K562 (cell line): ENCODE measurements around the gene TMEM33. TPM values are rescaled to one million over a fixed set of nuclear protein-coding genes. Genes with fewer than 3 reads are reported as not detected.
A peak's percentile ranks its signal among the peaks of the same experiment; 100 is the strongest.

Experiments
- ATAC-seq: fragments of 200-7000 bp; cut with Tn5 transposase; 3 replicates; pipeline ENCODE4 v1.9.1; 2020; ENCODE audit warnings: moderate library complexity
- BruUV-seq: library from RNA; stranded (reverse); fragments of 400-500 nt; replicated peaks from 2 replicates; lab custom pipeline; 2021; lab: Mats Ljungman, UMichigan
- CTCF ChIA-PET: fragments of 300-600 bp; formaldehyde crosslinking; extraction: SDS; loops from one replicate; lab custom pipeline; 2021; ENCODE audit warnings: low intra/inter-chr PET ratio; lab: Yijun Ruan, JAX
- POLR2A ChIA-PET: fragments of 300-600, 350-650 bp; sonication (Branson Sonifier 250); formaldehyde crosslinking; extraction: SDS; loops from one replicate; lab custom pipeline; 2021; ENCODE audit warnings: antibody characterized with exemption, inconsistent platforms; lab: Yijun Ruan, JAX
- DNase-seq, 4 experiments: peaks; one replicate each; pipeline versions ENCODE4 v3.0.0 to v3.0.0-alpha.2; 2011 to 2018; ENCODE audit warnings: low spot score in 3 of 4, mixed read lengths in 3 of 4; ENCODE audit errors: extremely low read depth in 1 of 4
- FAIRE-seq: peaks from 2 replicates; lab custom pipeline; 2011; peaks lifted over from hg19 to GRCh38; lab: Jason Lieb, UNC
- H2AFZ ChIP-seq: 2 replicates; pipeline ENCODE4 v1.6.0; 2011; ENCODE audit warnings: low read depth, low read length, control low read depth, inconsistent platforms
- H3K27ac ChIP-seq: fragments of 200-600 bp; 3 replicates; pipeline ENCODE4 v1.8.0; 2011; ENCODE audit warnings: low read depth, mild to moderate bottlenecking, control low read depth, inconsistent platforms, low read length, moderate library complexity, mixed read lengths; ENCODE audit errors: extremely low read depth
- H3K27me3 ChIP-seq, 2 experiments: fragments of 300-600 bp in 1 of 2; 2 replicates in 1 of 2; 3 replicates in 1 of 2; pipeline versions ENCODE4 v1.6.0 to v1.8.0; 2011; ENCODE audit warnings: inconsistent platforms in 2 of 2, low read length in 2 of 2, mild to moderate bottlenecking in 1 of 2, mixed read lengths in 1 of 2, moderate library complexity in 1 of 2; ENCODE audit not compliant: control insufficient read depth in 2 of 2, insufficient read depth in 2 of 2
- H3K36me3 ChIP-seq: fragments of 300-600 bp; 3 replicates; pipeline ENCODE4 v1.8.0; 2011; ENCODE audit warnings: mild to moderate bottlenecking, low read length, inconsistent platforms; ENCODE audit not compliant: control insufficient read depth, insufficient read depth
- H3K4me1 ChIP-seq, 2 experiments: fragments of 200-600 bp in 1 of 2; replicated peaks in 1 of 2; 2 replicates in 1 of 2; 3 replicates in 1 of 2; pipeline versions ENCODE4 v1.5.1 to v1.8.0; 2011; ENCODE audit warnings: inconsistent platforms in 2 of 2, low read length in 2 of 2, mild to moderate bottlenecking in 1 of 2, mixed read lengths in 1 of 2, moderate library complexity in 1 of 2; ENCODE audit not compliant: control insufficient read depth in 2 of 2, insufficient read depth in 2 of 2
- H3K4me2 ChIP-seq: 2 replicates; pipeline ENCODE4 v1.6.1; 2011; ENCODE audit warnings: low read length, control low read depth, inconsistent platforms, mixed read lengths; ENCODE audit not compliant: insufficient read depth
- H3K4me3 ChIP-seq: fragments of 200-600 bp; sonication (generic), shearing (Covaris generic); 2 replicates; pipeline ENCODE4 v1.5.1; 2016; ENCODE audit warnings: control low read depth, inconsistent platforms
- H3K79me2 ChIP-seq: fragments of 200-600 bp; 3 replicates; pipeline ENCODE4 v1.8.0; 2011; ENCODE audit warnings: low read length, inconsistent platforms; ENCODE audit not compliant: control insufficient read depth, insufficient read depth
- H3K9ac ChIP-seq, 2 experiments: 2 replicates each; pipeline versions ENCODE4 v1.6.0 to v1.6.1; 2011; ENCODE audit warnings: low read depth in 2 of 2, low read length in 2 of 2, control low read depth in 1 of 2, inconsistent platforms in 1 of 2, mild to moderate bottlenecking in 1 of 2, mixed read lengths in 1 of 2; ENCODE audit not compliant: insufficient read depth in 1 of 2
- H3K9me1 ChIP-seq: one replicate; pipeline ENCODE4 v1.6.0; 2011; ENCODE audit warnings: inconsistent platforms, mild to moderate bottlenecking, low read length, moderate library complexity; ENCODE audit not compliant: control insufficient read depth, insufficient read depth
- H3K9me3 ChIP-seq: replicated peaks from 2 replicates; pipeline ENCODE4 v1.5.1; 2011; ENCODE audit warnings: low read depth, low read length, inconsistent platforms; ENCODE audit not compliant: control insufficient read depth, insufficient read depth
- H4K20me1 ChIP-seq: replicated peaks from 2 replicates; pipeline ENCODE4 v1.6.1; 2011; ENCODE audit warnings: low read length, inconsistent platforms, mixed read lengths; ENCODE audit not compliant: control insufficient read depth, insufficient read depth
- CEBPB ChIP-seq: fragments of 450-650 bp; IDR thresholded peaks from 2 replicates; pipeline ENCODE4 v1.6.1; 2016; ENCODE audit warnings: missing genetic modification characterization, missing compliant biosample characterization
- CEBPG ChIP-seq, 3 experiments: fragments of 200-800 bp in 1 of 3; sonication (Bioruptor generic) in 1 of 3; sonication (generic) in 1 of 3; formaldehyde crosslinking in 1 of 3; IDR thresholded peaks in 2 of 3; conservative IDR thresholded peaks in 1 of 3; 2 replicates each; pipeline versions ENCODE4 v1.6.1 to v1.8.0; 2016 to 2022; ENCODE audit warnings: missing compliant biosample characterization in 2 of 3, missing genetic modification characterization in 2 of 3, mild to moderate bottlenecking in 1 of 3, missing genetic modification reagents in 1 of 3
- CSDE1 ChIP-seq, 2 experiments: fragments of 450-650 bp; IDR thresholded peaks; 2 replicates each; pipeline ENCODE4 v1.6.1; 2016; ENCODE audit warnings: mild to moderate bottlenecking in 1 of 2
- ZSCAN29 ChIP-seq: fragments of 450-650 bp; IDR thresholded peaks from 2 replicates; pipeline ENCODE4 v1.6.1; 2017
- WGBS: fragments of 100-300 bp; shearing (Covaris generic); methylation state at CpG from one replicate; pipeline ENCODE4 v1.1.6; 2016; ENCODE audit warnings: low coverage, mixed read lengths; ENCODE audit not compliant: insufficient coverage; ENCODE audit errors: missing lambda C conversion rate; 5-methylcytosine and 5-hydroxymethylcytosine counted together
- in situ Hi-C: fragments of 300-500 bp; cut with MboI; formaldehyde crosslinking; loops from 4 replicates; pipeline ENCODE4 v1.15.0; 2018; ENCODE audit warnings: inconsistent platforms, mixed read lengths
- intact Hi-C: fragments of 100-400 bp; cut with micrococcal nuclease; formaldehyde crosslinking; loops from 2 replicates; pipeline ENCODE4 v1.14.2; 2022
- polyA plus RNA-seq, 8 experiments: library from polyadenylated mRNA; depleted of rRNA in 4 of 8; stranded (reverse) in 5 of 8; unstranded in 3 of 8; fragments of >200 nt; fragmentation: Nextera tagmentation in 2 of 8; fragmentation: Illumina TruSeq in 1 of 8; extraction: Ambion mirVana in 2 of 8; extraction: Trizol in 1 of 8; gene quantifications; 2 replicates each; pipeline versions ENCODE4 v1.2.1 to v1.2.3, GENCODE V29; 2011 to 2014; ENCODE audit warnings: inconsistent platforms in 1 of 8, missing spikeins in 1 of 8
- total RNA-seq, 7 experiments: library from RNA; depleted of rRNA in 6 of 7; stranded (reverse); fragments of >200 nt in 6 of 7; fragmentation: Illumina TruSeq in 2 of 7; extraction: Trizol in 2 of 7; gene quantifications; 2 replicates each; pipeline versions ENCODE4 v1.2.1 to v1.2.3, GENCODE V29; 2011 to 2021; ENCODE audit warnings: low replicate concordance in 1 of 7

The TMEM33 gene
- total and polyA plus RNA-seq, 9 of the 15 experiments (the other 6 are each of a cell fraction or from before 2014, with no cell fraction given) = 16.8 to 85.9 (median 67.9) TPM

DNA sequence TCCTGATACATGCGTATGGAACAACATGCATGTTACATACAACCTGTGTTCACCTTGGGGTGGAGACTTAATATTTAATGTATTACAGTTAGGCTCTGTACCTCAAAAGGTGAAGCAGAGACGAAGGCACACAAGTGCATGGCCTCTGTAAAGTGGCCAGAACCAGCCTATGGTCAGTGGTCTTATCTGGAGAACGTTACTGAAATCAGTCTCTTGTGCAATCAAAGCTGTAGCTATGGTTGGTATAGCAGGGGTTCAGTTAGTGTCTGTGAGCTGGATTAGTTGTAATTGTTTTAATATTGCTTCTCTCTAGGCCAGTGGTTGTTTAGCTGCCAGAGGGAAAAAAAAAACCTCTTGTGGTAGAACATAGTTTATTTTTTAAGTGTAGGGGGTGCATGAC is 2.2 kb upstream of the TMEM33 start:
- Histone ChIP-seq H3K9me3 (no peaks in the 10 kb centered on the region), H3K36me3 (peaks cover 10% of the 10 kb centered on the region; the same call in 2 of the 3 replicates), H3K4me1 (peaks cover 5 to 6% of the 10 kb centered on the region in 2 experiments; a peak in 1 of 5 replicates), H3K9me1 (no peaks in the 10 kb centered on the region), H3K27me3 (peaks cover 0 to 4% of the 10 kb centered on the region in 2 experiments; a peak in 2 of 5 replicates), H3K4me3 (no peak overlapping the region), H4K20me1 (no peaks in the 10 kb centered on the region), H3K9ac (no peak overlapping the region)
- no TSS peak for BruUV-seq
- no peak for DNase-seq
- FAIRE-seq = no peak
- 28% methylated on average over 3 of the region's 3 CpGs for whole genome bisulfite sequencing
- intact Hi-C loops = no loop called here
- TF ChIP-seq CEBPB (tag) = peak; percentile 84
- no peak for TF ChIP-seq ZSCAN29
- TF ChIP-seq, all 486 proteins: peak for 1
- Histone ChIP-seq H2AFZ (no peak overlapping the region), H3K27ac (no peak overlapping the region), H3K4me2 (no peak overlapping the region), H3K79me2 (peaks cover 30% of the 10 kb centered on the region)
- ChIA-PET CTCF (no interaction called here), POLR2A (no interaction called here)
- in situ Hi-C loops = no loop called here
- ATAC-seq = no peak

DNA sequence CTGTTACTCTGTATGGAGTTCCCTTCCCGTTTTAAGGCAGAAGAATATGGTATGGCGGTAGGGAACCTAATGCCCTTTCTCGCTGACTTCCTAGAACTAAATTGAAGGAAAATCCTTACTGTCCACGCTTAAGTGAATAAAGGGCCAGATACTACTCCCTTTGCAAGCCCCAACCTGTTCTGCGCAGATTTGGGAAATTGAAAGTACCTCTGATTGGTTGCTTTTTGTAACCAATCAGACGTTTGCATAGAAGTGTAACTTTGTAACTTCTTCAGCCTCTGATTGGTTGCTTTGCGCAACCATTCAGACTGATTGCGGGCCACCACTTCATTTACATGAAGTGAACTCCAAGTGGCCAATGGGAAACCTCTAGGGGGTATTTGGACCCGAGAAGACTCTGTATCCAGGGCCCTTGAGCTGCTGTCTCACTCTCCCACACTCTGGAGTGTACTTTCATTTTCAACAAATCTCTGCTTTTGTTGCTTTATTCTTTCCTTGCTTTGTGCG is 1.2 kb upstream of the TMEM33 start:
- peak; percentile 6 for FAIRE-seq
- no peak overlapping the region for H3K4me3 ChIP-seq

More for the DNA sequence above, 1.2 kb upstream of the TMEM33 start:
- 59% methylated on average over 10 of the region's 10 CpGs for WGBS
- in situ Hi-C loops (no loop called here), intact Hi-C loops (no loop called here)
- Histone ChIP-seq H3K9me3 (no peaks in the 10 kb centered on the region), H2AFZ (peak overlapping the region; percentile 94), H3K27me3 (peaks cover 0 to 4% of the 10 kb centered on the region in 2 experiments; a peak in 2 of 5 replicates), H3K4me2 (peak overlapping the region; percentile 88; the same call in 1 of the 2 replicates), H3K4me1 (peaks cover 5 to 6% of the 10 kb centered on the region in 2 experiments; a peak in 3 of 5 replicates), H3K9me1 (no peaks in the 10 kb centered on the region), H3K36me3 (peaks cover 20% of the 10 kb centered on the region), H3K9ac (no peak overlapping the region), H3K79me2 (peaks cover 41% of the 10 kb centered on the region), H3K27ac (no peak overlapping the region), H4K20me1 (no peaks in the 10 kb centered on the region)
- BruUV-seq = no TSS peak
- POLR2A ChIA-PET = interaction anchor here (2.1 kb wide), 1 partner anchor 9 kb away, joined by 5 read pairs; no protein-coding TSS in a partner anchor
- CTCF ChIA-PET = interaction anchor here (0.7 kb wide), 1 partner anchor 35 kb away, joined by 3 read pairs; no protein-coding TSS in a partner anchor
- peak in 1 of 4 experiments; percentile 22 for DNase-seq
- no peak for ATAC-seq
- no peak for TF ChIP-seq CEBPG (CRISPR knock-in tag; IDR thresholded peaks at IDR 0.05)
- peak in 1 of 2 experiments; percentile 23; a peak in 1 of 4 replicates for TF ChIP-seq CEBPG (tag; conservative IDR thresholded peaks at IDR 0.05 in 1 of 2, IDR thresholded peaks at IDR 0.05 in 1 of 2)
- TF ChIP-seq CSDE1 (IDR thresholded peaks at IDR 0.05) = no peak
